ENCODE results near the gene DNAAF2. TPM values are rescaled to one million over a fixed set of nuclear protein-coding genes. Genes with fewer than 3 reads are reported as not detected.

The DNAAF2 gene
- total and polyA plus RNA-seq, 2 experiments from 2014 or later: 17.6 to 19.8 TPM

DNA sequence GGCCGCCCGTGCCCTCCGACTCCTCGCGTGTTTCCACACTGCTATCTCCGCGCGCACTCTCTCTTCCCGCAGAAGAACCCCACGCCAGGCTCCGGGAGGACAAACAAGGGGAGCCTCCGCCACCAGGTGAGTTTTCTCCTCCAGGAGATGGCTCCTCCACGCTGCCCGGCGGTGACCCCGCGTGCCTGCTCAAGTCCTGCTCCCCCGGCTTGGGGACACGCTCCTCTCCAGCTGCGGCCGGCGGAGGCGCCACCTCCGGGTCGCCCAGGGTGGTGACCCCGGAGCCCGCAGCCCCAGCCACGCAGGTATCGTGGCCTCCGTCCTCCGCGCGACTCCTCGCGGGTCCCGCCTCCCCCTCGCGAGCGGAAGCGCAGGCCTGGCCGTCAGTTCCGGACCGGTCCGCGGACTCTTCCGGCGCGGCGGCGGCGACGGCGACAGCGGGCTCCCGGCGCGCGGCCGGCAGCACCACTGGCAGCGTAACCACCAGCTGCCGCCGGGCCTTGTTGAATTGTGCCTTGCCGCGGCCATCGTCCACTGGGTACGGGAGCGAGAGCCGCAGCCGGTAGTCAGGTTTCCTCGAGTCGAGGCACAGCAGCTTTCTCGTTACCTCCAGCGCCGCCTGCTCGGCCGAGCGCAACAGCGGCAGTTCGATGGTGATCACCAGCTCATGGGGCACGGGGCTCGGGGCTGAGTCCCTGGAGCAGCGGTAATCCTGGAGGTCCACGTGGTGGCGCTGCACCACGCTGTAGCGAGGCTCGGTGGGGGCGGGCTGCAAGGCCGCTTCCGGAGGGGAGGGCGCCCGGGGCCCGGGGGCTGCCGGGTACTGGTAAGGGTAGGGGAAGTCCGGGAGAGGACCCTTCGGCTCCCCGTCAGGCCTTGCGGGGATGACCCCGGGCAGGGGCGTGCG lies 1.2 kb downstream of the DNAAF2 start:
- DNase-seq (ENCODE audit: low spot score): peak; percentile 98
- no peaks in the 10 kb centered on the region for H3K27me3 ChIP-seq
- H3K36me3 ChIP-seq (replicated peaks; ENCODE audit: insufficient read depth, low read depth): no peaks in the 10 kb centered on the region
- under 1% methylated on average over 87 of the region's 101 CpGs for WGBS (ENCODE audit: low lambda C conversion rate, missing lambda C conversion rate)
- peaks cover 76% of the 10 kb centered on the region for H3K79me2 ChIP-seq
- H4K20me1 ChIP-seq (ENCODE audit: insufficient read depth, poor library complexity, severe bottlenecking): peaks cover 11% of the 10 kb centered on the region
- peak overlapping the region; percentile 93 for H3K27ac ChIP-seq
- TF ChIP-seq EZH2phosphoT487 (IDR thresholded peaks at IDR 0.05; ENCODE audit: low read depth, severe bottlenecking, unreplicated experiment): no peak
- TF ChIP-seq, protein P1, sequence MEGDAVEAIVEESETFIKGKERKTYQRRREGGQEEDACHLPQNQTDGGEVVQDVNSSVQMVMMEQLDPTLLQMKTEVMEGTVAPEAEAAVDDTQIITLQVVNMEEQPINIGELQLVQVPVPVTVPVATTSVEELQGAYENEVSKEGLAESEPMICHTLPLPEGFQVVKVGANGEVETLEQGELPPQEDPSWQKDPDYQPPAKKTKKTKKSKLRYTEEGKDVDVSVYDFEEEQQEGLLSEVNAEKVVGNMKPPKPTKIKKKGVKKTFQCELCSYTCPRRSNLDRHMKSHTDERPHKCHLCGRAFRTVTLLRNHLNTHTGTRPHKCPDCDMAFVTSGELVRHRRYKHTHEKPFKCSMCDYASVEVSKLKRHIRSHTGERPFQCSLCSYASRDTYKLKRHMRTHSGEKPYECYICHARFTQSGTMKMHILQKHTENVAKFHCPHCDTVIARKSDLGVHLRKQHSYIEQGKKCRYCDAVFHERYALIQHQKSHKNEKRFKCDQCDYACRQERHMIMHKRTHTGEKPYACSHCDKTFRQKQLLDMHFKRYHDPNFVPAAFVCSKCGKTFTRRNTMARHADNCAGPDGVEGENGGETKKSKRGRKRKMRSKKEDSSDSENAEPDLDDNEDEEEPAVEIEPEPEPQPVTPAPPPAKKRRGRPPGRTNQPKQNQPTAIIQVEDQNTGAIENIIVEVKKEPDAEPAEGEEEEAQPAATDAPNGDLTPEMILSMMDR (IDR thresholded peaks at IDR 0.05; ENCODE audit: poor library complexity): peak; percentile 95
- no peaks in the 10 kb centered on the region for H3K9me2 ChIP-seq (replicated peaks; ENCODE audit: insufficient read depth)
- peak overlapping the region; percentile 97 for H3K4me2 ChIP-seq
- peaks cover 11% of the 10 kb centered on the region for H3K4me1 ChIP-seq (ENCODE audit: insufficient read depth)
- H3K4me3 ChIP-seq: peak overlapping the region; percentile 87
- H3K9me3 ChIP-seq (ENCODE audit: low read depth): no peaks in the 10 kb centered on the region
- peak overlapping the region; percentile 72 for H2AFZ ChIP-seq

DNA sequence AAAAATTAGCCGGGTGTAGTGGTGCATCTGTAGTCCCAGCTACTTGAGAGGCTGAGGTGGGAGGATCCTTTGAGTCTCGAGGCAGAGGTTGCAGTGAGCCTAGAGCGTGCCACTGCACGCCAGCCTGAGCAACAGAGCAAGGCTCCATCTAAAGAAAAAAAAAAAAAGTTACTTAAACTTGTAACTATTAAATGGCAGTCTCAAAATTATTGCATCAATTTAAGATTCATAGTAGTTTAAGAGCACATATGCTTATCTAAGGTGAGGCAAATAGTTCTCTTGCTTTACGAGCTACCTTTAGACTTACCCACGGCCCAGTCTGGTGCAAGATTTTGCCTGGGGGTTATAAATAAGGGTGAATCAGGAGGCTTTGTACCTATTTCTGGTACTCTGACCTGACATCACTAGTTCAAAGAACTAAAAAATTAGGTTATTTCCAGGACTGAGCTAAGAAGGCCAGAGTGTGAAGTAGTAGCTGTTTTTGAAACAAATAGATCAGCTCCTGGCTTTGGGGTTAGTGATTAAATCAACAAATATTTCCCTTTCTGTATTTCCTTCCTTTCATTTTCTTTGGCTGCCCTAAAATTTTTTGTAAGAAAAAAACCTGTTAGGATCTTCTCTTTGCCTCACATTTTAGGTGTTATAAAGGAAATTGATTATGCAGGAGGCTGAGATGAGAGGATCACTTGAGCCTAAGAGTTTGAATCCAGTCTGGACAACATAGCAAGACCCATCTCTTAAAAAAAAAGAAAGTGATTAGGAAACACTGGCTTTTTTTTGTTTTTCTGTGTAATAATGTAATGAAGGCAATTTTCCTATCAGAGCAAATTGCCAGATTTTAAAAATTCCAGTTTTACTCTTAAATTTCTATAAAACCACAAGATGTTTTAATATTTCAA lies 10.9 kb downstream of the DNAAF2 start:
- Histone ChIP-seq H3K36me3 (replicated peaks; ENCODE audit: insufficient read depth, low read depth) (peaks cover 4% of the 10 kb centered on the region), H3K9me3 (ENCODE audit: low read depth) (no peaks in the 10 kb centered on the region), H3K4me2 (peak overlapping the region; percentile 95), H4K20me1 (ENCODE audit: insufficient read depth, poor library complexity, severe bottlenecking) (peaks cover 20% of the 10 kb centered on the region), H3K4me3 (no peak overlapping the region), H3K27me3 (no peaks in the 10 kb centered on the region), H2AFZ (no peak overlapping the region), H3K27ac (peak overlapping the region; percentile 26), H3K9me2 (replicated peaks; ENCODE audit: insufficient read depth) (no peaks in the 10 kb centered on the region), H3K79me2 (peaks cover 73% of the 10 kb centered on the region), H3K4me1 (ENCODE audit: insufficient read depth) (peaks cover 21% of the 10 kb centered on the region)
- no peak for TF ChIP-seq EZH2 (IDR thresholded peaks at IDR 0.05; ENCODE audit: borderline replicate concordance)
- TF ChIP-seq, protein P1 (IDR thresholded peaks at IDR 0.05; ENCODE audit: poor library complexity): no peak
- TF ChIP-seq EZH2phosphoT487 (IDR thresholded peaks at IDR 0.05; ENCODE audit: low read depth, severe bottlenecking, unreplicated experiment): no peak
- peak; percentile 13 for DNase-seq (ENCODE audit: low spot score)
- 72% methylated on average over 6 of the region's 6 CpGs for WGBS (ENCODE audit: low lambda C conversion rate, missing lambda C conversion rate)

DNA sequence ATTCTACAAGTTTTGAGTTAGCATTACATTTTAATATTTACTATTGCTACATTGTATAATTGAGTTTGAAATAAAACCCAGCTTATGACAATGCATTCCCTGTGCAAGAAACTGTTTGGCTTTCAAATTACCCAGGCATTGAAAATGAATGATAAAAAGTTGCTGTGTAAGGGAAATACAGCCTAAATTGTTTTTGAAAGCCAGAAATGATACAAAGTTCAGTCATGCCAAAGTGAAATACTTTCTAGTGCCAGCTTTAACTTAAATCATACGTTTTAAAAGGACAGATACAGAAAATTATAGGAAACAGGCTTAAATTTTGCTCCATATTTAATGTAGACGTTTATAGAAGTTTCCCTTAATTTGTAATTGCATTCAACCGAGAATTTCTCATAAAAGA lies 11.7 kb downstream of the DNAAF2 start:
- Histone ChIP-seq H3K27ac (peak overlapping the region; percentile 1), H3K9me3 (ENCODE audit: low read depth) (no peaks in the 10 kb centered on the region), H3K4me2 (peak overlapping the region; percentile 95), H3K4me1 (ENCODE audit: insufficient read depth) (peaks cover 21% of the 10 kb centered on the region), H3K4me3 (peak overlapping the region; percentile 89), H3K79me2 (peaks cover 78% of the 10 kb centered on the region), H3K9me2 (replicated peaks; ENCODE audit: insufficient read depth) (no peaks in the 10 kb centered on the region), H3K27me3 (no peaks in the 10 kb centered on the region), H3K36me3 (replicated peaks; ENCODE audit: insufficient read depth, low read depth) (peaks cover 4% of the 10 kb centered on the region), H2AFZ (no peak overlapping the region), H4K20me1 (ENCODE audit: insufficient read depth, poor library complexity, severe bottlenecking) (peaks cover 26% of the 10 kb centered on the region)
- WGBS (ENCODE audit: low lambda C conversion rate, missing lambda C conversion rate): 71% methylated on average over 3 of the region's 3 CpGs
- TF ChIP-seq EZH2phosphoT487 (IDR thresholded peaks at IDR 0.05; ENCODE audit: low read depth, severe bottlenecking, unreplicated experiment): no peak
- DNase-seq (ENCODE audit: low spot score): no peak

Measured in hepatocyte (in vitro differentiated cells).